ENCODE results near the gene CHCHD3. TPM values are rescaled to one million over a fixed set of nuclear protein-coding genes. Genes with fewer than 3 reads are reported as not detected.
A peak's percentile ranks its signal among the peaks of the same experiment; 100 is the strongest.
"Not testable (repeated sequence)": the region's sequence is repeated elsewhere in the genome, so short reads cannot be mapped to it uniquely, and the experiment has no call there.

CHCHD3 gene
- total and polyA plus RNA-seq, 12 donors, result 12.3 to 113 (median 54.2) TPM

DNA sequence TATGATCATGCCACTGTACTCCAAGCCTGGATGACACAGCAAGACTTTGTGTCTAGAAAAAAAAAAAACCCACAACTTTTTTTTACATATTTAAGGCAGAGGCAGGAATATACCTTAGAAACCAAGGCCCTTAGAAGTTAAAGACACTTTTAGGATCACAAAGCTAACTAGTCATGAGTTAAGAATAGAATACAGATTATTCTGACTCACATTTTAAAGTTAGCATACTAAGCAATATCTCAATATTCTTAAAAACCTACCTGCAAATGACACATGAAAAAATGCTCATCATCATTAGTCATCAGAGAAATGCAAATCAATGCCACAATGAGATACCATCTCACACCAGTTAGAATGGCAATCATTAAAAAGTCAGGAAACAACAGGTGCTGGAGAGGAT is 177.7 kb downstream of the CHCHD3 start:
- DNase-seq, result no peak
- Histone ChIP-seq H3K9me3 (replicated peaks in 1 of 3) (no peaks in the 10 kb centered on the region), H3K4me3 (no peak overlapping the region), H3K27me3 (no peaks in the 10 kb centered on the region), H3K27ac (no peak overlapping the region), H3K4me1 (replicated peaks in 1 of 2) (no peaks in the 10 kb centered on the region), H3K36me3 (replicated peaks in 1 of 2) (no peaks in the 10 kb centered on the region)
- TF ChIP-seq POLR2A (IDR thresholded peaks at IDR 0.05), result no peak
- TF ChIP-seq, protein P1, sequence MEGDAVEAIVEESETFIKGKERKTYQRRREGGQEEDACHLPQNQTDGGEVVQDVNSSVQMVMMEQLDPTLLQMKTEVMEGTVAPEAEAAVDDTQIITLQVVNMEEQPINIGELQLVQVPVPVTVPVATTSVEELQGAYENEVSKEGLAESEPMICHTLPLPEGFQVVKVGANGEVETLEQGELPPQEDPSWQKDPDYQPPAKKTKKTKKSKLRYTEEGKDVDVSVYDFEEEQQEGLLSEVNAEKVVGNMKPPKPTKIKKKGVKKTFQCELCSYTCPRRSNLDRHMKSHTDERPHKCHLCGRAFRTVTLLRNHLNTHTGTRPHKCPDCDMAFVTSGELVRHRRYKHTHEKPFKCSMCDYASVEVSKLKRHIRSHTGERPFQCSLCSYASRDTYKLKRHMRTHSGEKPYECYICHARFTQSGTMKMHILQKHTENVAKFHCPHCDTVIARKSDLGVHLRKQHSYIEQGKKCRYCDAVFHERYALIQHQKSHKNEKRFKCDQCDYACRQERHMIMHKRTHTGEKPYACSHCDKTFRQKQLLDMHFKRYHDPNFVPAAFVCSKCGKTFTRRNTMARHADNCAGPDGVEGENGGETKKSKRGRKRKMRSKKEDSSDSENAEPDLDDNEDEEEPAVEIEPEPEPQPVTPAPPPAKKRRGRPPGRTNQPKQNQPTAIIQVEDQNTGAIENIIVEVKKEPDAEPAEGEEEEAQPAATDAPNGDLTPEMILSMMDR (IDR thresholded peaks at IDR 0.05), result no peak
- intact Hi-C loops (cut with DNase I), result no loop called here

DNA sequence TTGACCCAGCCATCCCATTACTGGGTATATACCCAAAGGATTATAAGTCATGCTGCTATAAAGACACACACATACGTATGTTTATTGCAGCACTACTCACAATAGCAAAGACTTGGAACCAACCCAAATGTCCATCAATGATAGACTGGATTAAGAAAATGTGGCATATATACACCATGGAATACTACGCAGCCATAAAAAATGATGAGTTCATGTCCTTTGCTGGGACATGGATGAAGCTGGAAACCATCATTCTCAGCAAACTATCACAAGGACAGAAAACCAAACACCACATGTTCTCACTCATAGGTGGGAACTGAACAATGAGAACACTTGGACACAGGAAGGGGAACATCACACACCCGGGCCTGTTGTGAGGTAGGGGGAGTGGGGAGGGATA is 179.6 kb downstream of the CHCHD3 start:
- H3K27ac ChIP-seq; DNase-seq; H3K27me3 ChIP-seq; H3K9me3 ChIP-seq (replicated peaks in 1 of 3); intact Hi-C loops (cut with DNase I); H3K36me3 ChIP-seq (replicated peaks in 1 of 2); H3K4me3 ChIP-seq; H3K4me1 ChIP-seq (replicated peaks in 1 of 2): not testable (repeated sequence)
- 97 to 99% (median 98%) methylated on average over 3 of the region's 3 CpGs for WGBS, 4 donors

DNA sequence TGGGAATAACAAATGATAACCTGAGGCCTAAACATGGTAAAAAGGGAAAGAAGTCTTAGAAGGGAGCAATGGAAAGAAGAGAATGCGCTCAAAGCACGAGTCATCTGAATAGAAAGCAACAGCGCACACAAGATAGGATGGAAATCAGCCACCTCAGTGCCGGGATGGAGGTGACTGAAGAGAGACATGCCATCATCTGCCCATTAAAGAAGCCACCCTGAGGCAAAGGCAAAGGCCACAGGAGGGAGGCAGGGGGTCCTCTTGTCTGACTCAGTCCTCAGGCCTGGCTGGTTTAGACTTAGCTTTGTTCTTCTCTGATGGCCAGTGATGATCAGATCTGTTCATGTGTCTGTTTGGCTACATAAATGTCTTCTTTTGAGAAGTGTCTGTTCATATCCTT is 180.6 kb downstream of the CHCHD3 start:
- no peak overlapping the region for H3K4me3 ChIP-seq
- no peaks in the 10 kb centered on the region for H3K9me3 ChIP-seq (replicated peaks in 1 of 3)
- intact Hi-C loops (cut with DNase I), result no loop called here
- no peaks in the 10 kb centered on the region for H3K27me3 ChIP-seq
- no peaks in the 10 kb centered on the region for H3K4me1 ChIP-seq (replicated peaks in 1 of 2)
- TF ChIP-seq, protein P1 (IDR thresholded peaks at IDR 0.05), result no peak
- no peak for TF ChIP-seq POLR2A (IDR thresholded peaks at IDR 0.05)
- H3K36me3 ChIP-seq (replicated peaks in 1 of 2), result no peaks in the 10 kb centered on the region
- no peak overlapping the region for H3K27ac ChIP-seq
- DNase-seq, result no peak
- 72 to 84% (median 82%) methylated on average over 4 of the region's 4 CpGs for WGBS, 4 donors

DNA sequence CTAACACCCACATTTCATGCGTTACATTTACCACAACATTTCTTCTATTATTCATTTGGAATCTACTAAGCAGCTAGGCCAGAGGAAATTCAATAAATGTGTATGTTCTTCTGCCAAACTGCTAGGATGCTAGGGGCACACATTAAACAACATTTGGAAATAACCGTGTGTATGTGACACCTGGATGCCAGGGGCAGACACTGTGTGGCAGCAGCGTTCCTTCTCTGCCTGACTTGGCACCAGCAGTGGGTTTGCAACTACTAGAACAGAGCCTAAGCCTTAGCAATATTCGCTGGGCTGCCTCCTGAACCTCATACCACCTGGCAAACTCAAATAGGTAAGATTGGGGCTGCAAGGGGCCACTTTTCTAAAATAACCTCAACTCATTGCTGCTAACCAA is 182.1 kb downstream of the CHCHD3 start:
- Histone ChIP-seq H3K27me3 (no peaks in the 10 kb centered on the region), H3K9me3 (replicated peaks in 1 of 3) (no peaks in the 10 kb centered on the region), H3K4me3 (no peak overlapping the region), H3K27ac (no peak overlapping the region), H3K36me3 (replicated peaks in 1 of 2) (no peaks in the 10 kb centered on the region), H3K4me1 (replicated peaks in 1 of 2) (no peaks in the 10 kb centered on the region)
- WGBS, 4 donors, result 95 to 99% (median 97%) methylated on average over 4 of the region's 4 CpGs
- TF ChIP-seq, protein P1 (IDR thresholded peaks at IDR 0.05), result no peak
- TF ChIP-seq POLR2A (IDR thresholded peaks at IDR 0.05), result no peak
- DNase-seq, result peak in 1 of 7 donors; percentile 6
- intact Hi-C loops (cut with DNase I), result no loop called here

DNA sequence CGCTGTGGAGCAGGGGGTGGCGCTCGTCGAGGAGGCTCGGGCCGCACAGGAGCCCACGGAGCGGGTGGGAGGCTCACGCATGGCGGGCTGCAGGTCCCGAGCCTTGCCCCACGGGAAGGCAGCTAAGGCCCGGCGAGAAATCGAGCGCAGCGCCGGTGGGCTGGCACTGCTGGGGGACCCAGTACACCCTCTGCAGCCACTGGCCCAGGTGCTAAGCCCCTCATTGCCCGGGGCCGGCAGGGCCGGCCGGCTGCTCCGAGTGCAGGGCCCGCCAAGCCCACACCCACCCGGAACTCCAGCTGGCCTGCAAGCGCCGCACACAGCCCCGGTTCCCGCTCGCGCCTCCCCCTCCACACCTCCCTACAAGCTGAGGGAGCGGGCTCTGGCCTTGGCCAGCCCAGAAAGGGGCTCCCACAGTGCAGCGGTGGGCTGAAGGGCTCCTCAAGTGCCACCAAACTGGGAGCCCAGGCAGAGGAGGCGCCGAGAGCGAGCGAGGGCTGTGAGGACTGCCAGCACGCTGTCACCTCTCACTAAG is 183.2 kb downstream of the CHCHD3 start:
- H3K27me3 ChIP-seq; DNase-seq; H3K4me3 ChIP-seq; H3K36me3 ChIP-seq (replicated peaks in 1 of 2); H3K27ac ChIP-seq; H3K9me3 ChIP-seq (replicated peaks in 1 of 3); intact Hi-C loops (cut with DNase I); H3K4me1 ChIP-seq (replicated peaks in 1 of 2): not testable (repeated sequence)
- 96 to 99% (median 99%) methylated on average over 25 to 38 of the region's 38 CpGs for WGBS, 4 donors
